Stimulated activated CD4-positive, alpha-beta T cell treated with anti-CD3 and anti-CD28 coated beads, Interleukin-12 subunit alpha, Interleukin-12 subunit beta, amount 100 ng/mL, for 24 hours (primary cell): ENCODE data around the gene OR10AD1.
"Not testable (repeated sequence)": the region's sequence is repeated elsewhere in the genome, so short reads cannot be mapped to it uniquely, and the experiment has no call there.

Experiments used
- DNase-seq, 2 experiments: peaks; one replicate each; pipeline ENCODE4 v3.0.0-alpha.2; 2020; ENCODE audit warnings: low read depth in 2 of 2

Gene OR10AD1, protein sequence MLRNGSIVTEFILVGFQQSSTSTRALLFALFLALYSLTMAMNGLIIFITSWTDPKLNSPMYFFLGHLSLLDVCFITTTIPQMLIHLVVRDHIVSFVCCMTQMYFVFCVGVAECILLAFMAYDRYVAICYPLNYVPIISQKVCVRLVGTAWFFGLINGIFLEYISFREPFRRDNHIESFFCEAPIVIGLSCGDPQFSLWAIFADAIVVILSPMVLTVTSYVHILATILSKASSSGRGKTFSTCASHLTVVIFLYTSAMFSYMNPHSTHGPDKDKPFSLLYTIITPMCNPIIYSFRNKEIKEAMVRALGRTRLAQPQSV

GRCh38 chr12:48203192-48203591 is at the start of gene OR10AD1:
Gene OR10AD1 (minus strand): TSS chr12:48203292. CDS start chr12:48203292, 0 bp downstream.
- DNase-seq = no peak

DNA sequence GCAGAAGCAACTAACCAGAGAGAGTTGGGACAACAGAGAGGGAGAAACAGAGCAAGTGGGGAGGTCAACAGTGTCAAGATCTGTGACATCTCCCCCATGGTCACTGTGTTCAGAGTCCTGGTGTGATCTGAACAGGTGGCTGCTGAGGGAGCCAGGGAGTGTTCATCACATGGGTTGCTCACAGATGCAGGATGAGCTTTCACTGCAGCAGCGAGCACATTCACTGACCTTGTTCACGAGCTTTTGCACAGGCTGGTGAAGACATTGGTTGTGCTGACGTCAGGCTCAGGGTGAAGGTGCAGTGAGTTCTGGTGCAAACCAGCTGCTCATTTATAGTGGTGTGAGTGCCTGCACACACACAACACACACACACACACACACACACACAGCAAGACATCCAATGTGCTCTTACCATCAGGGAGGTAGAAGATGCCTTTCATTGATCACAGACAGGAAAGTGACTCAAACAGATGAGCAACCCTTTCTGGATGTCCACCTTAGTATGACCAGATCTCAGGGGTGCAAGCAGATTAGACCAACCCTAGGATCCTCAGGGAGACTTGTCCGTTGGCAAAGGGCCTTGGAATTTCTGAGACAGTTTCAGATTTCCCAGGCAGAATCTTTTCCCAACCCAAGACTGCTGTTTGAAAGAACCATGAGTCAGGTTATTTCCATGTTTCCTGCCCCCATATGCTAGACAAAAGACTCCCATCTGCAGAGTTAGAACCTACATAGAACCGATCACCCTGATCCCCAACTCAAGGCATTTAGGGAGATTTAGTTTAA is 44.3 kb upstream of the OR10AD1 start:
- no peak for DNase-seq

DNA sequence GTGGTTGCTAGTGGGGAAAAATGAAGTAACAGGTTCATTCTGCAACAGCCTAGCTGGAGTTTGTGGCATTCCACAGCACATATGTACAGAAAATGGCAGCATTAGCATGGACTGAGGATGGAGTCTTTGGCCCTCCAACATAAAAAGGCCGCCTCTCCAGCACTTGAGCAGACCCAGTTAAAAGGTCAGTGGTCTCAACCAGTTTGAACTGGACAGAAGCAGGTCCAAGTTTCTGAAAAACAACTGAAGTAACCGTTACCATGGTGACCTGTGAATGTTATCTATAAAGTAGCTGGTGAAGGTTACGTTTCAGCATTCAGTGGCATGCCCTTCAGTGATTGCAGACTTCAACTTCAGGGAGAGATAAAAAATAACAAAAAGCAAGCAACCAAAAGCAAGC is 34.1 kb upstream of the OR10AD1 start:
- no peak for DNase-seq

DNA sequence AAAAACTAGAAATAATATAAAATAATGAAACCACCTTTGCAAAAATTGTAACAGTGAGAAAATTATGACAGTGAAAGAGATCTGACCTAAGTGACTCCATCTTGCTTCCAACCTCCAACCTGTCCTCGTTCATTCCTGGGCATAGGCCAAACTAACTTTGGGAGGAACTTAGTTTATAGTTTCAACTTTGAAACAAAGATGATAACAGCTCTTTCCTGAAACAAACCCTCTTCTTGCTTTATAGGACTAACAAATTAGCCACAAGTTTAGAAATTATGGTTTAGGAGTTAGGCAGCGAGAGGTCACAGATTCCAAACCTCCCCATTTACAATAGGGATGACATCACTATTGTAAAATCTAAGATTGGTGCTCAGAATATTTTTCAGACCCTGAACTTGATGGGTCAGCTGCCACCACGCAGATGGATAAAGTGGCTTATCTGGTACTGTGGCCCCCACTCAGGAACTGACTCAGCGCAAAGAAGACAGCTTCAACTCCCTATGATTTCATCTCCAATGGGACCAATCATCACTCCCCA is 32.8 kb upstream of the OR10AD1 start:
- DNase-seq = no peak

GRCh38 chr12:48231169-48231958 is 28.3 kb upstream of the OR10AD1 start:
- DNase-seq = not testable (repeated sequence)

GRCh38 chr12:48224533-48224932 is 21.4 kb upstream of the OR10AD1 start:
- not testable (repeated sequence) for DNase-seq

DNA sequence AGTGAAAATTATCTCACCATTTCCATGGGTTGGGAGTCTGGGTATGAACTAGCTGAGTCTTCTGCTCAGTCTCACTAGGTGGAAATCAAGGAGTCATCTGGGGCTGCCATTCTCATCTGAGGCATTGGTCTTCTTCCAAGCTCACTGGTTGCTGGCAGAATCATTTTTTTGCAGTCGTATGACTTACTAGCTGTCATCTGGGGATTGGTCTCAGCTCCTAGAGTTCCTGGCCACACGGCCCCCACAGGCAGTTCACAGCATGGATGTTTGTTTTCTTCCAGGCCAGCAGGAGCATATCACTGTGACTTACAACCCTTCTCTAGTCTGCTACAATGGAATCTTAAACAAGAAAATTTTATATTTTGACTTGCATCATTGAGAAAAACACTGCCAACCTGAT is 18.6 kb upstream of the OR10AD1 start:
- no peak for DNase-seq

DNA sequence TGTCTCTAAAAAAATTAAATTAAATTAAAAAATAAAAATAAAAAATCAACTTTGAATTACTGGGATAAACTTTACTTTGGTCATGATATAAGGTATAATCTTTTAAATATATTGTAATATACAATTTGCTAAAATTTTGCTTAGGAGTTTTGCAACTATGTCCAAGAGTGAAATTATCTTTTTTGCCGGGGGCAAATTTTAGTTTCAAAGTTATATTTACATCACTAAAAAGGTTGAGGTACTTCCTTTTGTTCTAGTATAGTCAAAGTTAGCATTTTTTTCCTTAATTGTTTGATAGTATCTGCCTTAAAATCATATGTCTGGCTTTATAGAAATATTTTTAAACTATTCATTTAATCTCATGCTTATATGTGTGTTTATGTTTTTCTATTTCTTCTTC is 17.6 kb upstream of the OR10AD1 start:
- no peak for DNase-seq

DNA sequence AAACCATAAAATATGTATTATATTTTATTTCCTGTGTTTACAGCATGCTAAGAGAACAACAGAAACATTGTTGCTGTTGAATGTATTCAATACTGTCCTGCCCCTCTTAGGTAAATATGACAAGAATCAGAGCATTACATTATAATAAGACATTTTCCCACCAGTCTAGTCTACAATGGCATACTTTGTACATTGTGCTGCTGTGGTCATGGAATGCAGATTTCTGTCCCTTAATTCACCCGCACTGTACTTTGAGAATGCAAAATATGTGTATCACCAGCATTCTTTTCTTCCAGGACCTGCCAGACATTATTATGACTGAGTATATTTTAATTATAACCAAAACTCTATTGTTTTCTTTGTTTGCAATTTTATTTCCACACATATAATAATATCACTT is 16.5 kb upstream of the OR10AD1 start:
- DNase-seq = no peak

- no peak for DNase-seq
These were observed 13.7 kb upstream of the OR10AD1 start for GRCh38 chr12:48216785-48217184.

DNA sequence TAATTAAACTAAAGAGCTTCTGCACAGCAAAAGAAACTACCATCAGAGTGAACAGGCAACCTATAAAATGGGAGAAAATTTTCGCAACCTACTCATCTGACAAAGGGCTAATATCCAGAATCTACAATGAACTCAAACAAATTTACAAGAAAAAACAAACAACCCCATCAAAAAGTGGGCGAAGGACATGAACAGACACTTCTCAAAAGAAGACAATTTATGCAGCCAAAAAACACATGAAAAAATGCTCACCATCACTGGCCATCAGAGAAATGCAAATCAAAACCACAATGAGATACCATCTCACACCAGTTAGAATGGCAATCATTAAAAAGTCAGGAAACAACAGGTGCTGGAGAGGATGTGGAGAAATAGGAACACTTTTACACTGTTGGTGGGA is 6.4 kb upstream of the OR10AD1 start:
- not testable (repeated sequence) for DNase-seq

- DNase-seq = no peak
These were observed 326 bp downstream of the OR10AD1 start for GRCh38 chr12:48202766-48203165.

DNA sequence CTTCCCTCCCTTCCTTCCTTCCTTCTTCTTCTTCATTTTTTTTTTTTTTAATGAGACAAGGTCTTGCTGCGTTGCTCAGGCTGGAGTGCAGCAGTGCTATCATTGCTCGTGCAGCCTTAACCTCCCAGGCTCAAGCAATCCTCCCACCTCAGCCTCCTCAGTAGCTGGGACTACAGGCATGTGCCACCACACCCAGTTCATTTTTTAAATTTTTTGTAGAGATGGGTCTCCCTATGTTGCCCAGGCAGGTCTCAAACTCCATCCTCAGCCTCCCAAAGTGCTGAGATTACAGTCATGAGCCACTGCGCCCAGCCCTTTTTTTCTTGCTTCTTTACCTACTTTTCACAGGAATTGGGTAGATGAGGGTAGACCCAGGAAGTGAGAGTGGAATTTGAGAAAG is 1.6 kb downstream of the OR10AD1 start:
- DNase-seq = no peak

DNA sequence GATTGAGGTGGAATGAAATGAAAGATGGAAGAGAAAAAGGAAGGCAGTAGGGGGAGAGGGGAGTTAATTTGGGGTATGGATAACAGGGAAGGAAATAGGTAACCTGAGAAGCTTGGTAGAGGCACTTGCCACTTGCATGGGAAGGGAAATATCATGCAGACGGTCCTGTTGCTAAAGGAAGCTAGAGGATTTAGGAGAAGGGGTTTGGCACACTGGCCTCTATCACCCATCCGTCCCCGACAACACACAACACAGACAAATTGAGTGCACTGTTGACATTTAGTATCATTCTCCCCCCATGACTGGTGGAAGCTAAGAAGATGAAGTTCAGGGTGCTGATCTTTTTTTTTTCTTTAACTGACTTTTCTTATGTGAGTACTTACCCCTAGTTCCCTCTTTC is 2.0 kb downstream of the OR10AD1 start:
- DNase-seq = no peak

DNA sequence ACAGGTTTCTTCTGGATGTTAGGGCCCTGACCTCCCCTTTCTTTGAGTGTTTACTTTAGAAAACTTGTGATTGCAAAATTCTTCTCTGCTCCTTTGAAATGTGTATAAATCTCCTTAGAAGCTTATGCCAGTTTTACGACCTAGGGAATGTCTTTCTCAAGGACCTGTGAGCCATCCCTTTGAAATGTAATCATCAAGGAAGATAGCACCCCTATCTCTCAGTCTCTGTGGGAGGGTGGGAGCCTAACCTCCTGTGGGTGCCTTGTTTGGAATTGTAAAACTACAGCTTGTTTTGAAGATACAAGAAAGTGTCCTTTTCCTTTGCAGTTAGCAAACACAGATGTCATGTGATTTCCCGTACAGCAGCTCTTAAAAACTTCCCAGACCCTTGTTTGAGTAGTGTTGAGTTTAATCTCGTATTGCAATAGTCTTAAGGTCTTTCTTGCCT is 3.3 kb downstream of the OR10AD1 start:
- no peak for DNase-seq

DNA sequence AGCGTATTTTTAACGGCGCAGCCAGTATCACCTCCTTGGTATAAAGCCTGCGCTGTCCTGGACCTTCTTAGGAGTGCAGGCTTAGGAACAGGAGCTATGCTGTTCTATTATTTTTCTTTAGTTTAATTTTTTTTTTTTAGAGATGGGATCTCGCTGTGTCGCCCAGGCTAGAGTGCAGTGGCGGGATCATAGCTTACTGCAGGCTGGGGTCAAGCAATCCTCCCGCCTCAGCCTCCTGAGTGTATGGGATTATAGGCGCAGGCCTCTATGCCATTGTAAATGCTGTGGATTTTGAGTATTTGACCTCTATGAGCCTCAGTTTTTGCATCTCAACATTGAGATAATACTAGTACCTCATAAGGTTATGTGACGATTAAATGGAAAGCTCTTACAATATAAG is 4.1 kb downstream of the OR10AD1 start:
- DNase-seq = no peak

- peak in 1 of 2 experiments; percentile 11 for DNase-seq
These were observed 4.5 kb downstream of the OR10AD1 start for GRCh38 chr12:48198672-48198971.

DNA sequence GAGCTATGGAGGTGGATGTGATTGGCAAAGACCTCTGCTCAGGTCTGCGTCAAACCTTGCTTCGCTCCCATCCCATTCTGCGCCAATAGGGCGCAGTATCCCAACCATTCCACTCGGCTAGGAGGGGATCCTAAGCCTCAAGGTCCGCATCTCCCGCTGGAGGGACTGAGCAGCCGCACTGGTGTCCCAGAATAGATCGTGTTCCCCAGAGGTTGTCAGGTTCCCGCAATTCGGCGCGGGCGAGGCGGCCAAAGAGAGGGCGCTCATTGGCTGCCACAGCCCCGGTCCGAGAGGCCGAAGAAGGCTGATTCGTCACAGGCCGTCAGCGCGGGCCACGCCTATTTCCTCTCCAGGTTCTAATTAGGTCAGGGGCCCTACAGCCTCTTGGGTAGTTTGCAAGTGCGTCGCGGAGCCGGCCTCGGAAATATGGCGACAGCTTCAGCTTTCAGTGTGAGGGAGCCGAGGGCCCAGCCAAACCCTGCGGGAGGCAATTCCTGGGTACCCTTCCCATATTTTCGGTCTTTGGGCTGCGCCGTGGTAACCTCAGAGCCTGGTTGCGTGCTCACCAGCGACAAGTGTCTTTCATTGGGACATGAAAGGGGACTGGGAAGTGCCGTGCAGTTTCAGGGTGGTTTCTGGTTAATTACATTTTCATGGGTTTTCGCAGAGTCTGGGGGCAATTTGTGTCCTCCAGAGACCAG is 5.0 kb downstream of the OR10AD1 start:
- DNase-seq = peak; percentile 84 to 92

- no peak for DNase-seq
These were observed 5.5 kb downstream of the OR10AD1 start for GRCh38 chr12:48197549-48197970.

DNA sequence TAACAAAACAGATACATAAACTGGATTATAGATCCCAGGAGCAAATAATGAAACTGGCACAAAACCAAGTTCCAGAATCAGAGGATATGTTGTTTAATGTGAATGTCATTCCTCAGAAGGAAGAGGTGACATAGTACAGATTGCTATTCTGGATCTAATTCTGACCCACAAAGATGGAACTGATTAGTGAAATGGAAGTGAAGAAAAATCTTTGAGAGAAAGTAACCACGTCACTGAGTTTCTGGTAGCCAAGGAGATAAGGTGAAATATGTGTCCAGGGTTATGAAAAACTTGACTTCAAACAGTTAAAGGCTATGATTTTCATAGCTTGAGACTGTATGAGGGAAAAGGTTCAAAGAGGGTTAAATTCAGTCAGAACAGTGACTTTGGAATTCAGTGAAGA is 8.3 kb downstream of the OR10AD1 start:
- no peak for DNase-seq

- no peak for DNase-seq
These were observed 9.5 kb downstream of the OR10AD1 start for GRCh38 chr12:48193623-48194022.

DNA sequence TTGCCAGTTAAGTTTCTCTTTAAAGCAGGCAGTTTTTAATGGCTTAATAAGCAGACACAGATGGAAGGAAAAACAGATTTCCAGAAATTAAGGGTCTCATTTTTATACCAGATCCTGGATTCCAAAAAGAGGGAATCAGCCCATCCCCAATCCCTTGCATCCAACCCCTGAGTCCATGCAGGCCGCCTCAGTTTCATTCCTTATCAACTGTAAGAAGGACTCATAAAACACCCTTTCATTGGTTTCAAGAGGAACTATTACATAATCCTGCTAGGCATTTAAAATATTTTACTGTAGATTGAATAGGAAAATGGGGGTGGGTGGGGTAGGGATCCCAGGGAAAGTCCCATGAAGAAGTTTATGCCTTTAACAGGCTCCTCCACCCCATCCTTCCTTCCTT is 10.2 kb downstream of the OR10AD1 start:
- DNase-seq = no peak
